Endodermal cell (in vitro differentiated cells): Measurements from ENCODE around the gene EHD3. TPM values are rescaled to one million over a fixed set of nuclear protein-coding genes. Genes with fewer than 3 reads are reported as not detected.

Experiments
- DNase-seq: peaks from one replicate; pipeline ENCODE4 v3.0.0-alpha.2; 2017
- H3K27ac ChIP-seq: 2 replicates; pipeline ENCODE4 v1.5.1; 2013; ENCODE audit warnings: mild to moderate bottlenecking, low read depth, low read length, moderate library complexity
- H3K27me3 ChIP-seq: 2 replicates; pipeline ENCODE4 v1.6.1; 2013; ENCODE audit warnings: mild to moderate bottlenecking, low read length, moderate library complexity; ENCODE audit not compliant: insufficient read depth, control insufficient read depth, poor library complexity, severe bottlenecking
- H3K36me3 ChIP-seq: 2 replicates; pipeline ENCODE4 v1.7.0; 2013; ENCODE audit warnings: mild to moderate bottlenecking, low read length, moderate library complexity; ENCODE audit not compliant: control insufficient read depth, insufficient read depth
- H3K4me1 ChIP-seq: one replicate; pipeline ENCODE4 v1.7.0; 2013; ENCODE audit warnings: low read length; ENCODE audit not compliant: control insufficient read depth, insufficient read depth
- H3K4me3 ChIP-seq: 2 replicates; pipeline ENCODE4 v1.5.1; 2013; ENCODE audit warnings: mild to moderate bottlenecking, low read length, moderate library complexity
- H3K9ac ChIP-seq: 2 replicates; pipeline ENCODE4 v1.6.1; 2013; ENCODE audit warnings: mild to moderate bottlenecking, low read length, moderate library complexity; ENCODE audit not compliant: poor library complexity, severe bottlenecking; ENCODE audit errors: extremely low read depth
- H3K9me3 ChIP-seq: 2 replicates; pipeline ENCODE4 v1.6.1; 2013; ENCODE audit warnings: mild to moderate bottlenecking, low read length, moderate library complexity; ENCODE audit not compliant: control insufficient read depth
- H3K27ac Mint-ChIP-seq: 2 replicates; pipeline ENCODE4 v1.8.0; 2020; ENCODE audit warnings: mixed read lengths
- H3K27me3 Mint-ChIP-seq: 2 replicates; pipeline ENCODE4 v1.8.0; 2021; ENCODE audit warnings: mild to moderate bottlenecking, mixed read lengths; ENCODE audit not compliant: insufficient read depth
- H3K36me3 Mint-ChIP-seq: 2 replicates; pipeline ENCODE4 v1.8.0; 2020; ENCODE audit warnings: low read depth, mixed read lengths
- H3K4me1 Mint-ChIP-seq: 2 replicates; pipeline ENCODE4 v1.8.0; 2020; ENCODE audit warnings: mixed read lengths
- H3K4me3 Mint-ChIP-seq: 2 replicates; pipeline ENCODE4 v1.8.0; 2020; ENCODE audit warnings: mild to moderate bottlenecking, moderate library complexity, mixed read lengths
- H3K9me3 Mint-ChIP-seq: 2 replicates; pipeline ENCODE4 v1.8.0; 2020; ENCODE audit warnings: mild to moderate bottlenecking, mixed read lengths
- CTCF ChIP-seq: fragments of 200-600 bp; sonication (generic); conservative IDR thresholded peaks from 2 replicates; pipeline ENCODE4 v1.5.0; 2021; ENCODE audit warnings: antibody characterized with exemption, mild to moderate bottlenecking
- WGBS, 2 experiments: methylation state at CpG; one replicate each; pipeline versions ENCODE4 v1.1.5 to v1.1.7; 2013; ENCODE audit warnings: missing lambda C conversion rate in 2 of 2, mixed read lengths in 1 of 2; ENCODE audit not compliant: insufficient coverage in 1 of 2, insufficient read length in 1 of 2; 5-methylcytosine and 5-hydroxymethylcytosine counted together
- total RNA-seq, 2 donors: library from RNA; stranded (reverse); fragmentation: NEBNext Ultra II Directional in 1 of 2; extraction: Animal tissue kit (Norgen Biotek cat#: 25700) in 1 of 2; gene quantifications; 2 replicates in 1 of 2; 3 replicates in 1 of 2; pipeline ENCODE4 v1.2.1, GENCODE V29; 2021

EHD3 gene
- total RNA-seq, 2 donors from 2014 or later: 10.7 to 15.5 TPM

- Histone ChIP-seq H3K27ac (no peak overlapping the region), H3K4me1 (peaks cover 7% of the 10 kb centered on the region), H3K4me3 (no peak overlapping the region), H3K9me3 (no peaks in the 10 kb centered on the region), H3K9ac (no peak overlapping the region), H3K27me3 (no peaks in the 10 kb centered on the region), H3K36me3 (no peaks in the 10 kb centered on the region)
- Mint-ChIP-seq H3K9me3 (no peaks in the 10 kb centered on the region), H3K27ac (no peak overlapping the region), H3K27me3 (peaks cover 16% of the 10 kb centered on the region), H3K36me3 (no peaks in the 10 kb centered on the region), H3K4me1 (peaks cover 25% of the 10 kb centered on the region), H3K4me3 (no peak overlapping the region)
- no peak for DNase-seq
- no peak for TF ChIP-seq CTCF
- WGBS, 2 experiments: 85 to 93% methylated on average over 9 to 11 of the region's 11 CpGs
Measured at GRCh38 chr2:31219131-31219969, 14.6 kb upstream of the EHD3 start.

- H3K27ac Mint-ChIP-seq: no peak overlapping the region
- no peak for TF ChIP-seq CTCF
- H3K27me3 ChIP-seq: no peaks in the 10 kb centered on the region
- no peaks in the 10 kb centered on the region for H3K9me3 Mint-ChIP-seq
- no peak overlapping the region for H3K9ac ChIP-seq
- H3K27me3 Mint-ChIP-seq: peaks cover 10% of the 10 kb centered on the region
- no peaks in the 10 kb centered on the region for H3K36me3 Mint-ChIP-seq
- no peak overlapping the region for H3K4me3 Mint-ChIP-seq
- H3K4me3 ChIP-seq: no peak overlapping the region
- H3K4me1 Mint-ChIP-seq: peaks cover 21% of the 10 kb centered on the region
- no peak for DNase-seq
- no peaks in the 10 kb centered on the region for H3K36me3 ChIP-seq
- H3K27ac ChIP-seq: no peak overlapping the region
- H3K9me3 ChIP-seq: no peaks in the 10 kb centered on the region
- H3K4me1 ChIP-seq: peaks cover 7% of the 10 kb centered on the region
- WGBS, 2 experiments: 87 to 95% methylated on average over 6 of the region's 6 CpGs
Measured at GRCh38 chr2:31221544-31221943, 12.4 kb upstream of the EHD3 start.

- H3K27ac Mint-ChIP-seq: no peak overlapping the region
- Histone ChIP-seq H3K27ac (no peak overlapping the region), H3K4me3 (no peak overlapping the region), H3K36me3 (no peaks in the 10 kb centered on the region), H3K9me3 (no peaks in the 10 kb centered on the region), H3K9ac (no peak overlapping the region), H3K27me3 (no peaks in the 10 kb centered on the region), H3K4me1 (peaks cover 7% of the 10 kb centered on the region)
- peaks cover 11% of the 10 kb centered on the region for H3K27me3 Mint-ChIP-seq
- WGBS, 2 experiments: 92 to 97% methylated on average over 4 of the region's 4 CpGs
- peaks cover 17% of the 10 kb centered on the region for H3K4me1 Mint-ChIP-seq
- no peak overlapping the region for H3K4me3 Mint-ChIP-seq
- H3K36me3 Mint-ChIP-seq: no peaks in the 10 kb centered on the region
- no peaks in the 10 kb centered on the region for H3K9me3 Mint-ChIP-seq
- no peak for TF ChIP-seq CTCF
- no peak for DNase-seq
Measured at GRCh38 chr2:31222071-31222470, 11.9 kb upstream of the EHD3 start.
